ENCODE measurements around the gene AKR1C2. TPM values are rescaled to one million over a fixed set of nuclear protein-coding genes. Genes with fewer than 3 reads are reported as not detected.
"Not testable (repeated sequence)": the region's sequence is repeated elsewhere in the genome, so short reads cannot be mapped to it uniquely, and the experiment has no call there.

Gene AKR1C2
- polyA plus RNA-seq, 3 donors, result 80.9 to 394 (median 200) TPM

DNA sequence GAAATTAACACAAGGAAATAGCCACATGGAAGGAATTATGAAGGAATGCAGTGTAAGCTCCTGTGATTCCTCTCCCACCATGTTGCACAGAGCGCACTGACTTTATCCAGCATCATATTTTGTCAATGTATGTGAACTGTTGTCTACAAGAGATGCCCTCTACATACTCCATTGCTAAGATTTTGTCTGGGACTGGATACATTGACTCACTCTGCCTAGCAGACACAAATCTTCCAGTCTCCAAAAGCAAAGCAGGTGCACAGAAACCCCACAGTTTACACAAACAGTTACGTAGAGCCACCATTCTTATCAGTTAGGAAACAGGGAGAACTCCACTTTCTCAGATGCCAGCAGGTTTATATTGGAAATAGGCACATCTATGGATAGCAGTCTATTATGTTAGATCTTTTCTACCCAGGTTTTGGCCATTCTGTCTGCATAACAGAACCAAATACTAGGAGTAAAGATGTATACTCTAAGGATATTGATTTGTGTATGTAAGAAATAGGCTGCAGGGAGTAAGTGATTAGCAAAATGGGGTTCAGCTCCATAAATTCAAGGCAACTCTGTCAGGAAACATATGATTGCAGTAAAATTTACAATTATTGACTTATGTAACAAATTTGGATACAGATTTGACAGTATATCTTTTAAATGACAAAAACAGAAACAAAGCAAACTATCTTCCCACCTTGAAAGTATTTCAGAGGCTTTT lies 1.5 kb downstream of the AKR1C2 start:
- WGBS, 3 donors, result 77 to 93% (median 87%) methylated on average over 2 of the region's 2 CpGs
- H3K27ac ChIP-seq (ENCODE audit: low read depth, low read length), result no peak overlapping the region

DNA sequence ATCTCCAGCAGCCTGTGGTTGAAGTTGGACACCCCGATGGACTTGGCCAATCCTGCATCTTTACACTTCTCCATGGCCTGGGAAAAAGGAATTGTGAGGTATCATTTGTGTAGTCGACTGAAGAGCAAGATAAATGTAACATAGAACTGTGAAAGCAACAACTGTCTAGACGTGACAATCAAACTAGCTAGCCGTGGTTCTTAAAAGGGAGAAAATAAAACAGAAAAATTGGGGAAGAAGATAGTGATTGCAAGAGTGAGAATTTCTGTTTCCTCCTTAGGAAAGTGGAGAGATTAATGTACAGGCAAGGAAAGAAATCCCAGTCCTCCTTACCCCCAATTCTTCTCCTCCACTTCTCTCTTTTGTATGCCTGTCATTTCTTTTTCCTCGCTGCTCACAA lies 5.0 kb downstream of the AKR1C2 start:
- 73 to 91% (median 86%) methylated on average over 5 of the region's 5 CpGs for WGBS, 3 donors
- H3K27ac ChIP-seq (ENCODE audit: low read depth, low read length), result no peak overlapping the region

DNA sequence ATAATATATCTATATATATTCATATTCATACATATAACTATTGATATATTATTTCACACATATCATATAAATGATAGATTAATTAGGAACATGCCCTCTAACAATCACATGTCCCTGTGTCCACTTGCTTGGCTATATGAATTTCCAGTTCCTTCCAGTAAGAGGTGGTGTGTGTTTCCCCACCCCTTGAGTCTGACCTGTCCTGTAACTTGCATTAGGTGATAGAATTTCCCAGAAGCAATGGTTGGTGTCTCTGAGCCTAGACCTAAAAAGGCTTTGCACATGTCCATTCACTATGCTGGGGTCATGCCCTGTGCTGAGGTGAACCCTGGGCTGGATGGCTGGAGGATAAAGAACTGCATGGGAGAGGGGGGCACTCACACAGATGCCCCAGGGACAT lies 9.4 kb downstream of the AKR1C2 start:
- H3K27ac ChIP-seq (ENCODE audit: low read depth, low read length), result not testable (repeated sequence)

DNA sequence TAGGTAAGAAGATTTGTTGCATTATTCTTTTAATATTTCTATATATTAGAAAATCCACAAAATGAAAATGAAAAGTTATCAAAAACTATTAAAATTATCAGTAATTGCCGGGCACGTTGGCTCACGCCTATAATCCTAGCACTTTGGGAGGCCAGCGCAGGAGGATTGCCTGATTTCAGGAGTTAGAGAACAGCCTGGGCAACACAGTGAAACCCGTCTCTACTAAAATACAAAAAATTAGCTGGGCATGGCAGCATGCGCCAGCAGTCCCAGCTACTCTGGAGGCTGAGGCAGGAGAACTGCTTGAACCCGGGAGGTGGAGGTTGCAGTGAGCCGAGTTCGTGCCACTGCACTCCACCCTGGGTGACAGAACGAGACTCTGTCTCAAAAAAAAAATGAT lies 11.1 kb downstream of the AKR1C2 start:
- not testable (repeated sequence) for H3K27ac ChIP-seq (ENCODE audit: low read depth, low read length)
- 93 to 95% (median 93%) methylated on average over 10 of the region's 10 CpGs for WGBS, 3 donors

DNA sequence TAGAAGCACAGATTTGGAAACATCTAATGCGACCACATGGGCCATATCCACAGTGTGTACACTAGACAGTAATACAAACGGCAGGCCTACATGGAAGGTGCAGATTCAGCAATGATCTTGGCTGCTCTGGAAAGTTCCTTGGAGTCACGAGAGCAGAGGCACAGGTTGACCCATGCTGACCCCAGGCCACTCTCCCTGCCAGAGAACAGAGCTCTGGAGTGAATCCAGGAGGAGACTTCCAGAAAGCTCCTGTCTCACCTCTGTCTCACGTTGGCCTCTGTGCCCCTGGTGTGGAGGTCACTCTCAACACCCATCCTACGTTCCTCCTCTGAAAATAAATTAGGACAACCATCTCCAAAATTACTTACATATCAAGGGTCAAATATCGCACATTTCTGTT lies 12.2 kb downstream of the AKR1C2 start:
- H3K27ac ChIP-seq (ENCODE audit: low read depth, low read length), result not testable (repeated sequence)
- 87 to 89% (median 89%) methylated on average over 3 of the region's 6 CpGs for WGBS, 3 donors

DNA sequence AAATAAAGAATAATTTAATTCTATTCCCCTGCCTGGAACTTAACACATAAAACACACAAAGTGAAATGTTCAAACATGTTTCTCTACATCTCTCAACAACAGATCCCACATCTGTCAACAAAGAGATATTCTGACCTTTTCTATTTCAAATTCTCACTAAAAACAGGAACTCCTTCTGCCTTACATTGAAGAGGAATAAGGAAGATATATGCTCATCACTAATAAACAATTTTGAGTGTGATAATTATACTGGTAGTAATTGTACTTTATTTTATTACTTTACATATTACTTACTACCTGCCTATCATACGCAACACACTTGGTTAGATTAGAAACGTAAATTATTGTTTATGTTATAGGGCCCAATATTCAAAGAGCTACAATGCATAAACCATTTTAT lies 13.4 kb downstream of the AKR1C2 start:
- no peak overlapping the region for H3K27ac ChIP-seq (ENCODE audit: low read depth, low read length)
- 94 to 97% (median 95%) methylated on average over 2 of the region's 2 CpGs for WGBS, 3 donors

DNA sequence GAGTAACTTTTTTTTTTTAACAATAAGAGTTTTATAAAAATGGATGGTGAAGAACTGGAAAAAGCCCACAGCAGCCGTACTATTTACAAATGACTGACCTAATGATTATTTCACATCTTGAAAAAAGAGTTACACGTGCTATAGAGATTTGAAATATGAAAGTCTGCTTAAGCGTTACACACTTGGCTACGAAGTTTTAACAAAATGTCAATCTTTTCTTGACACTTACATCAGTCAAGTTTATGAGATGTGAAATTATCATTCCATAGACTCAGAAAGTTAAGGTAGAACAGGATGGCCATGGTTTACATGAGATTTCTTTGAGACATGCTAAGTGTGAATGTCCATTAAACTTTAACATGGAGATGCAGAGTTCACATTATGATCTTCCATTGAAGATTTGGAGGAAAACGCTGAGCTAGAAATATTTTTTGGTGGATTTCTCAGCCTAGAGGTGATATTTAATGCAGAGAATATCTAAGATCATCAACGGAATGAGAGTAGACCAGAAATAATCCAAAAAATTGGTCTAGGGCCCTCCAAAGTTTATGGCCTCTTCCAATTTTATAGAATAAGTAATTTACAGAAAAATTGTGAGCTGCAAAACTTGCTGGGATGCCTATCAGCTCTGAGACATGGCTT lies 15.5 kb downstream of the AKR1C2 start:
- not testable (repeated sequence) for H3K27ac ChIP-seq (ENCODE audit: low read depth, low read length)
- WGBS, 3 donors, result 85 to 95% (median 93%) methylated on average over 6 of the region's 6 CpGs

DNA sequence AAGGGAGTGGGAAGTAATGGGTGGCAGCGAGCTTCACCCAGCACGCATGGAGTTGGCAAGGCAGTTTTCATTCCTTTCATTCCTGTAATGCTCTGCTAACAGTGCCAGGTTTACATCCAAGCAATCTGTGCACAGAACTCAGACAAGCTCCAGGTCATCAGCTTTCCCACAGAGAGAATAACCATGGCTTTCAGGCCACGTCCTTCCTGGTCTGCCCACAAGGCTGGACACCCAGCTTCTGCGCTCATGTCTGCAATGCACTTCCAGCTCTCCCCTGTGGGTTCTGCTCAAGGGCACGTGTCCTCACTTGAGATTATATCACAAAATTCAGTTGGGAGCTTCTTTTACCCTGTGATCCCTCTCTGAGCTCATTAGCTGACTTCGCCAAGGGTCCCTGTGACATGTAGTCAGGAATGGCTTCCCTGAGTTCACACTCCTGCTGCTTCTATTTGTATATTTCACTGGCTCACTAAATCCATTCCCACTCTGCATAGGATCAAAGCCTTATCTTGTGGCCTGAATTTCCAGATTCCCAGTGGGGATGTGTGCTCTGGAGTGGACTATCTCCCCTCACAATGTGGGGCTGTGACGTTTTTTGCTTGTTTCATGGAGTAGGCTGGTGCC lies 18.6 kb downstream of the AKR1C2 start:
- WGBS, 3 donors, result 68 to 74% (median 74%) methylated on average over 7 of the region's 7 CpGs
- H3K27ac ChIP-seq (ENCODE audit: low read depth, low read length), result no peak overlapping the region

DNA sequence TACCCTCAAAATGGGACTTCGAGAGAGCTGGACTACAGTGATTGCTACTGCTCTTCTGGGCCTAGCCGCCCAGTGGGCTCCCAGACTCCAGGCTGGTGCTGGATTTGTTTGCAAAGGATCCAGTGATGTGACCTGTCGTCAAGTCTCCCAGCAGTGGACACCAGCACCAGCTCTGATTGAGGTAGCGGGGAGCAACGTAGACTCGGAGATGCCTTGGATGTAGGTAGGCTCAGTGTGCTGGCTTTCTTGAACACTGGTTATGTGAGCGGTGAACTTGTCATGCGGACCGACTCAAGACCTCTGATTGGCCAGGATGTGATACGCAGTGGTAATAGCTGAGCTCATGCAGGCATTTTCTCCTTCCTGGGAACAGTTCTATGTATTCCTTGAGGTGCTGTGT lies 19.4 kb downstream of the AKR1C2 start:
- WGBS, 3 donors, result 92 to 97% (median 96%) methylated on average over 10 of the region's 10 CpGs
- H3K27ac ChIP-seq (ENCODE audit: low read depth, low read length), result no peak overlapping the region

DNA sequence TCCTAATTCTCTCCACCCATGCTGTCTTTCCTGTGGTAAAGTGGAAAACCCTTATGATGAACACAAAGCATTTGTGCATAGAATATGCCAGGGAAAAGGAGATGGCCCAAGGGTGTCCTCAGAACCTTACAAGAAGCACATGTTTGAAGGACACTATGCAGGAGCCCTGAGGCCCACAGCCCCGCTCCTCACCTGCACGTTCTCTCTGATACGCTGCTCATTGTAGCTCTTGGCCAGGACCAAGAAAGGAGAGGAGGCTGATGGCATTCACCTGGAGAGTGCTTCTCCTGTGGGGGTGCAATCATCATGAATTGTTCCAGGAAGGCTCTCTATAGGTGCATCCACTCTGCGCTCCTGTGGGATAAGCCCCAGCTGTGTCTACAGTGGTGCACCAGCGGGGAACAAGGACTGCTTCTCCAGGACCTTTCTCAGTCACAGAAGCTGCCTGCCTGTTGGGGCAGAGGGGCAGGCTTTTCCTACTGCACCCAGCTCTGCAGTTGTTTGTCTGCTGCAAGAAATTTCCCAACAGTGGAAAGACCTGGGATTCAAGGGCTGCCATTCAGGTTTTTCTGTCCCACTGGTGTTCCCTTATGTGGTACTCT lies 19.9 kb downstream of the AKR1C2 start:
- WGBS, 3 donors, result 67 to 99% (median 96%) methylated on average over 5 of the region's 5 CpGs
- no peak overlapping the region for H3K27ac ChIP-seq (ENCODE audit: low read depth, low read length)

DNA sequence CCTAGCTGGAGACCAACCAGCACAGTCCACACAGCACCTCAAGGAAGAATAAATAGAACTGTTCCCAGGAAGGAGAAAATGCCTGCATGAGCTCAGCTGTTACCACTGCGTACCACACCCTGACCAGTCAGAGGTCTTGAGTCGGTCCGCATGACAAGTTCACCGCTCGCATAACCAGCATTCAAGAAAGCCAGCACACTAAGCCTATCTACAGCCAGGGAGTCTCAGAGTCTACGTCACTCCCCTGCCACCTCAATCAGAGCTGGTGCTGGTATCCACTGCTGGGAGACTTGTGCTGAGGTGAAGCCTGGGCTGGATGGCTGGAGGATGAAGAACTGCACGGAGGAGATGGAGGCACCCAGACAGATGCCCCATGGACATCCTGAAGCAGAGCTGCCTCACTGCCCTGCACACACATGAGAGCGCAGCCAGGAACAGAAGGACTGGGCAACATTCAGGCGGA lies 20.9 kb downstream of the AKR1C2 start:
- WGBS, 3 donors, result 54 to 92% (median 90%) methylated on average over 9 of the region's 9 CpGs
- no peak overlapping the region for H3K27ac ChIP-seq (ENCODE audit: low read depth, low read length)

DNA sequence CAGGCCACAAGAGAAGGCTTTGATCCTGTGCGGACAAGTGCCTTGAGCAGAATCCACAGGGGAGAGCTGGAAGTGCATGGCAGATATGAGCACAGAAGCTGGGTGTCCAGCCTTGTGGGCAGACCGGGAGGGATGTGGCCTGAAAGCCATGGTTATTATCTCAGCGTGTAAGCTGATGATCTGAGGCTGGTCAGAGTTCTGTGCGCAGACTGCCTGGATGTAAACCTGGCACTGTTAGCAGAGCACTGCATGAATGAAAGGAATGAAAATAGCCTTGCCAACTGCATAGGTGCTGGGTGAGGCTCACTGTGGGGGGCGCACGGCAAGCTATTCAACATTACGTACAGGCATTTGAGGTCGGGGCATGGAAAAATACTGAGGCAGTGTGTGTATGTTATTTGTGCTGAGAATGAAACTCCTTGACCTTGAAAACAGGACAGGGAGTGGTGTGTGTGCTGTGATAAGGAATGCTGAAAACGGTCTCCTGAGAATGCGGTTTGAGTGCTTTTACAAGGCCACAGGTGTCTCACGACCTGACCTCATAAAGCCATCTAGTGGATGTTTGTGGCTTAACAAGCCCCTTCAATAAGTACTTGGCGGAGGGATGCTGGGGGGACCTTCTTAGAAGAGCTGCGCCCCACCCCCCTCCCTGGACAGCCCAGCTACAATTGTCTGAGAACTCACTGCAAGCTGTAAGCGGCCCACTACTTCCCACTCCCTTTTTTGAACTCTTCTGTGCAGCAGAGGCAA lies 21.8 kb downstream of the AKR1C2 start:
- no peak overlapping the region for H3K27ac ChIP-seq (ENCODE audit: low read depth, low read length)
- WGBS, 3 donors, result 26 to 50% (median 43%) methylated on average over 14 of the region's 14 CpGs

DNA sequence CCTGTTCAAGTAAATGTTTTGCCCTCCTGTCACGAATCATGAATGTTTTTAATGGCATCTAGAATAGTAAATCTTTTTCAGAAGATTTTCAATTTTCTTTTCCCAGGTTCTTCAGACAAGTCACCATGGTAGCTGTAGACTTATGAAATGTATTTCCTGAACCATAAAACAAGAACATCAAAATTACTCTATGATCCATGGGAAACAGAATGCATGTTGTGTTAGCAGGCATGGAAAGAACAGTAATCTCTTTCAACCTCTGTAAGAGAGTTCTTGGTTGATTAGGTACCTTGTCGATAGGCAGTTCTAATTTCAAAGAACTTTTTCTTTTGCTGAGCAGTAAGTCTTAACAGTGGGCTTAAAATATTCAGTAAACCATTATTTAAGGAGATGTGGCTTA lies 22.9 kb downstream of the AKR1C2 start:
- WGBS, 3 donors, result 87 to 96% (median 96%) methylated on average over 2 of the region's 2 CpGs
- H3K27ac ChIP-seq (ENCODE audit: low read depth, low read length), result no peak overlapping the region

DNA sequence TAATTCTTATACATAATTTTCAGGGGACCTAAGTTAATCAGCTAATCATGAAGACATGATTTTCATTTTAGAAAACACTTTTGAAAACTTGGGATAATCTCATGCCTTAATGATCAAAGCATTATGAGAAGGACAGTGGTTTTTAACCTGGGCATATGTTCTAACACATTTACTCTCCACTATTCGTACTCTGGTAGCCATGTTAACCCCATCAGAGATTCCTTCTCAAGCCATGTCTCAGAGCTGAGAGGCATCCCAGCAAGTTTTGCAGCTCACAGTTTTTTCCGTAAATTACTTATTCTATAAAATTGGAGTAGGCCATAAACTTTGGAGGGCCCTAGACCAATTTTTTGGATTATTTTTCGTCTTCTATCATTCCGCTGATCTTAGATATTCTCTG lies 24.8 kb downstream of the AKR1C2 start:
- WGBS, 3 donors, result 94 to 98% (median 95%) methylated on average over 4 of the region's 4 CpGs

DNA sequence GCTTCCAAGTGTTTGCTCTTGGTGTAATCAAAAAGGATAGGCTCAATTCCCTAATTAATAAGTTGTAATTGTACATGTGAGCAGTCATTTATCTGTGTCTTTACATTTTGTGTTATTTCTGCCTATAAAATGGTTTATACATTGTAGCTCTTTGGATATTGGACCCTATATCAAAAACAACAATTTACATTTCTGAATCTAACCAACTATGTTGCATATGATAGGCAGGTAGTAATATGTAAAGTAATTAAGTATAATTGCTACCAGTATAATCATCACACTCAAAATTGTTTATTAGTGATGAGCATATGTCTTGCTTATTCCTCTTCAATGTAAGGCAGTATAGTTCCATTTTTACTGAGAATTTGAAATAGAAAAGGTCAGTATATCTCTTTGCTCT lies 26.6 kb downstream of the AKR1C2 start:
- no peak overlapping the region for H3K27ac ChIP-seq (ENCODE audit: low read depth, low read length)

More for the DNA sequence above, 24.8 kb downstream of the AKR1C2 start:
- no peak overlapping the region for H3K27ac ChIP-seq (ENCODE audit: low read depth, low read length)

DNA sequence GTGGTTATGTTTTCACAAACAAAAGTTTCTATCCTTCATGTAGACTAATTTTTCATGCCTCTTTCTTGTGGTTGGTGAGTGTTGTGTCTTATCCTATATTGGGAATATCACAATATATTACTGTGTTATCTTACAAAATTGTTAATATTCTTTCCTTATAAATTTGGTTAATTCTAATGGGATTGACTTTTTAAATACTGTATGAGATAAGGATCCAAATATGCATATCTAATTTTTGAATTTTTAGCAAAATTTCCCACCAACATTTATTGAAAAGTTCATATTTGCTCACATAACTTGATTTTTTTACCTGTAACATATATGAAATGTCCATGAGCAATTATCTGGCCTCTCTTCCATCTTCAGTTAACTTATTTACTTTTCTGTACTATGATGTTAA lies 29.3 kb downstream of the AKR1C2 start:
- H3K27ac ChIP-seq (ENCODE audit: low read depth, low read length), result not testable (repeated sequence)

DNA sequence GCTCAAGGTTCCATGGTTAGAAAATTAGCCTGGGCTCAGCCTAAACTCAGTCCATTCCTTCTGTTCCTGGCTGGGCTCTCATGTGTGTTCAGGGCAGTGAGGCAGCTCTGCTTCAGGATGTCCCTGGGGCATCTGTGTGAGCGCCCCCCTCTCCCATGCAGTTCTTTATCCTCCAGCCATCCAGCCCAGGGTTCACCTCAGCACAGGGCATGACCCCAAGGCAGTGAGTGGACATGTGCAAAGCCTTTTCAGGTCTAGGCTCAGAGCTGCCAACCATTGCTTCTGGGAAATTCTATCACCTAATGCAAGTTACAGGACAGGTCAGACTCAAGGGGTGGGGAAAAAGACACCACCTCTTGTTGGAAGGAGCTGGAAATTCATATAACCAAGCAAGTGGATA lies 30.4 kb downstream of the AKR1C2 start:
- H3K27ac ChIP-seq (ENCODE audit: low read depth, low read length), result not testable (repeated sequence)
- 92 to 100% (median 96%) methylated on average over 1 of the region's 1 CpG for whole genome bisulfite sequencing, 3 donors

DNA sequence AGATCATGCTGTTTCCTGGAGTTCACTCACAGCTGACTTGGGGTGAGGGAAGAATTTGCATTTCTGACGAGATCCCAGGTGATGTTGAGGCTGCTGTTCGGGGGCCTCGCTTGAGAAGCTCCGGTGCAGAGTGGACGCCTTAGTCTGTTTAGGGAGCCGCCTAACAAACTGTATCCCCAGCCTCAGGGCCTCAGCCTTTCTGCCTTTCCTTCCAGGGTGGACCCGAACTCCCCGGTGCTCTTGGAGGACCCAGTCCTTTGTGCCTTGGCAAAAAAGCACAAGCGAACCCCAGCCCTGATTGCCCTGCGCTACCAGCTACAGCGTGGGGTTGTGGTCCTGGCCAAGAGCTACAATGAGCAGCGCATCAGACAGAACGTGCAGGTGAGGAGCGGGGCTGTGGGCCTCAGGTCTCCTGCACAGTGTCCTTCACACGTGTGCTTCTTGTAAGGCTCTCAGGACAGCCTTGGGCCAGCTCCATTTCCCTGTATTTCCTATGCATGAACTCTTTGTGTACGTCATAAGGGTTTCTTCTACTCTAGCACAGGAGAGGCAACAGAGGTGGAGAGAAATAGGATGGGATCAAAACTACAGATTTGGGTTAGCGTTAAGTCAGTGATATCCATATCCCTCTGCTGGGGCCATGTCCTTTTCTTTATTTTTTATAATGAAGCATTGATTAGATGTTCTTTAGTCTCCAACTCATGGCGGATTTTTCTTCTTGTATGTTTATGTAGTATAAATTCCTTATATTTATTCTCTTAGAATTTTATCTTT lies 31.1 kb downstream of the AKR1C2 start:
- WGBS, 3 donors, result 96 to 98% (median 97%) methylated on average over 11 to 15 of the region's 18 CpGs
- H3K27ac ChIP-seq (ENCODE audit: low read depth, low read length), result not testable (repeated sequence)

All from adipose tissue (tissue), 3 donors.